A549 (cell line): ENCODE measurements around the gene CRTAP.

ENCODE experiments used
- CBX8 ChIP-seq: fragments of 200-600 bp; sonication (generic); IDR thresholded peaks from 2 replicates; pipeline ENCODE4 v1.6.1; 2016
- CTCF ChIP-seq: fragments of >200 bp; sonication (Bioruptor Twin); formaldehyde crosslinking; IDR thresholded peaks from 3 replicates; pipeline ENCODE4 v1.5.1; 2016
- EP300 ChIP-seq, 2 experiments: fragments of >200 bp; sonication (Bioruptor Twin); formaldehyde crosslinking; IDR thresholded peaks; 2 replicates in 1 of 2; 3 replicates in 1 of 2; pipeline ENCODE4 v1.6.1; 2016 to 2017
- JUN ChIP-seq, 2 experiments: fragments of >200 bp; sonication (Bioruptor Twin); formaldehyde crosslinking; IDR thresholded peaks; 2 replicates in 1 of 2; 3 replicates in 1 of 2; pipeline ENCODE4 v1.6.1; 2016 to 2017
- KDM5A ChIP-seq: fragments of 200-600 bp; sonication (generic); IDR thresholded peaks from 2 replicates; pipeline ENCODE4 v1.6.1; 2016; ENCODE audit warnings: antibody characterized with exemption, mild to moderate bottlenecking
- MYC ChIP-seq: IDR thresholded peaks from 2 replicates; pipeline ENCODE4 v1.6.1; 2012; ENCODE audit warnings: mild to moderate bottlenecking, inconsistent platforms, low read length, improper control_type of control experiment, borderline replicate concordance
- POLR2A ChIP-seq: IDR thresholded peaks from 2 replicates; pipeline ENCODE4 v1.6.1; 2012; ENCODE audit warnings: mild to moderate bottlenecking, low read length
- TF ChIP-seq, protein P1 (sequence below): fragments of 150-350 bp; IDR thresholded peaks from 2 replicates; pipeline ENCODE4 v1.6.1; 2014; ENCODE audit warnings: low read depth, mild to moderate bottlenecking, low read length
- TF ChIP-seq, protein P2 (sequence below): fragments of 450-650 bp; IDR thresholded peaks from 2 replicates; pipeline ENCODE4 v1.6.1; 2014; ENCODE audit warnings: antibody characterized with exemption

DNA sequence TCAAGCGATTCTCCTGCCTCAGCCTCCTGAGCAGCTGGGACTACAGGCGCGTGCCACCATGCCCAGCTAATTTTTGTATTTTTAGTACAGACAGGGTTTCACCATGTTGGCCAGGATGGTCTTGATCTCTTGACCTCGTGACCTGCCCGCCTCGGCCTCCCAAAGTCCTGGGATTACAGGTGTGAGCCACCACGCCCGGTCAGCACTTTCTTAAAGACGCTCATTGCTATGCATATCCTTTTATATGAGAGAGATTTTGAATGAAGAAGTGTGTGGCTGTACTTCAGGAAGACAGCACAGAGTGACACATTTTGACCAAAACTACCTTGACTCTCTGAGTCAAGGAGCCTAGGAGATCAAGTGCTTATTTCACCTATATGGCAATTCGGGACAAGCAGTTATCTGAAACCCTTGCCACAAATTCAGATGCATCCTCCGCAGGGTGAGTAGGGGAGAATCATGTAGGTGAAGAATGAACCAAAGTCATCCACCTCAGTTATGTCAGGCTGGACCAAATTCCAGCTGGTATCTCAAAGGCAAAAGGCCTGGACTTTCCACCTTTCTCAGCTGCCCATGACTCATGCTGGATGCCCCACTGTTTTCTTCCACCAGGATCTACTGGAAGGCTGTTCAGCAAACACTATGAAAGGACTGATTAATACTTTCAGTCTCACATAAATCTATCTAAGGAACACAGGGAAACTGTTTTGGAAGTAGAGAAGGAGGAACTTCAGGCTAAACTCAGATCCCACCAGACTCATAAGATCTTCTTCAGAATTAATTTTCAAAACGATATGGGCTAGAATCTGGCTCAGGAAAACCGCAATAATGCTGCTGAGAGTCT, 72.9 kb downstream of the CRTAP start:
- TF ChIP-seq, protein P1, sequence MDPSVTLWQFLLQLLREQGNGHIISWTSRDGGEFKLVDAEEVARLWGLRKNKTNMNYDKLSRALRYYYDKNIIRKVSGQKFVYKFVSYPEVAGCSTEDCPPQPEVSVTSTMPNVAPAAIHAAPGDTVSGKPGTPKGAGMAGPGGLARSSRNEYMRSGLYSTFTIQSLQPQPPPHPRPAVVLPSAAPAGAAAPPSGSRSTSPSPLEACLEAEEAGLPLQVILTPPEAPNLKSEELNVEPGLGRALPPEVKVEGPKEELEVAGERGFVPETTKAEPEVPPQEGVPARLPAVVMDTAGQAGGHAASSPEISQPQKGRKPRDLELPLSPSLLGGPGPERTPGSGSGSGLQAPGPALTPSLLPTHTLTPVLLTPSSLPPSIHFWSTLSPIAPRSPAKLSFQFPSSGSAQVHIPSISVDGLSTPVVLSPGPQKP: no peak
- no peak for TF ChIP-seq KDM5A
- no peak for TF ChIP-seq POLR2A
- TF ChIP-seq CBX8: no peak
- TF ChIP-seq, protein P2, sequence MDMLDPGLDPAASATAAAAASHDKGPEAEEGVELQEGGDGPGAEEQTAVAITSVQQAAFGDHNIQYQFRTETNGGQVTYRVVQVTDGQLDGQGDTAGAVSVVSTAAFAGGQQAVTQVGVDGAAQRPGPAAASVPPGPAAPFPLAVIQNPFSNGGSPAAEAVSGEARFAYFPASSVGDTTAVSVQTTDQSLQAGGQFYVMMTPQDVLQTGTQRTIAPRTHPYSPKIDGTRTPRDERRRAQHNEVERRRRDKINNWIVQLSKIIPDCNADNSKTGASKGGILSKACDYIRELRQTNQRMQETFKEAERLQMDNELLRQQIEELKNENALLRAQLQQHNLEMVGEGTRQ: no peak
- no peak for TF ChIP-seq CTCF
- TF ChIP-seq EP300 (IDR thresholded peaks at IDR 0.05): no peak
- TF ChIP-seq JUN (IDR thresholded peaks at IDR 0.05): no peak
- TF ChIP-seq MYC: no peak
